GM18505 (cell line): Measurements from ENCODE around the gene GLTP.
"Not testable (repeated sequence)": the region's sequence is repeated elsewhere in the genome, so short reads cannot be mapped to it uniquely, and the experiment has no call there.

Experiments used
- ATAC-seq: cut with Tn5 transposase; IDR thresholded peaks from one replicate; pipeline ENCODE4 v1.9.1; 2021; ENCODE audit not compliant: unreplicated experiment
- POLR2A ChIP-seq: IDR thresholded peaks from 4 replicates; pipeline ENCODE4 v1.6.1; 2011; ENCODE audit warnings: borderline replicate concordance; ENCODE audit not compliant: insufficient read depth, insufficient read length; ENCODE audit errors: extremely low read depth

Gene GLTP

DNA sequence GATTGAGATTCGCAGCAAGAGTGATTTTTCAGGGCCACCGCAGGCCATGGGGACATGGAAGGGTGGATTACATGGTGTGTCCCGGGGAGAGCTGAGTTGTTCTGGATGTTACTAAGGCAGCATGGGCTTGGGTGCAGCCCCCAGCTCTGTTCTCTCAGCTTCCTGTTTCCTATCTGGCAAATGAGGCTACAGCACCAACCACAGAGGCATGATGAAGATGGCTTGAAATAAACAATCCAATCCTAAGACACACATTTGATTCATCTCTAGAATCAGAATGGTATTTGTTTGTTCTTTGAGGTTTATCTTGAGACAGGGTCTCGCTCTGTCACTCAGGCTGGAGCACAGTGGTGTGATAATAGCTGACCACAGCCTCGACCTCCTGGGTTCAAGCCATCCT, 21.6 kb downstream of the GLTP start:
- no peak for TF ChIP-seq POLR2A
- ATAC-seq: no peak

DNA sequence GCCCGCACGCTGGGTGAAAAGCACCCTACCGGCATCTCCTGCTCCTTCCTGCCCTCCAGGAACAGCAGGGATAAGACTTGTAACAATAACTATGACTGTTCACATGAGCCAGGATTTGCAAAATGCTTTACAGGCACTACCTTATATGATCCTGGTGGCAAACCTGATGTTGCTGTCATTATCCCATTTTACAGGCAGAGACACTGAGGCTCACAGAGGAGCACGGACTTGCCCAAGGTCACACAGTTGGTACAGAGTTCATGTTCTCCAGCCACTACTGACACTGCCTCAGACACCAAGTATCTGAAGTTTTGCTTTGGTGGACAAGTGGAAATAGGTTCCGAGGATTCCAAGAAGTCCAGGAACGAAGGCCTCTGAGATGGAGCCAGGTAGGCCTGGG, 22.6 kb downstream of the GLTP start:
- TF ChIP-seq POLR2A: no peak
- no peak for ATAC-seq

DNA sequence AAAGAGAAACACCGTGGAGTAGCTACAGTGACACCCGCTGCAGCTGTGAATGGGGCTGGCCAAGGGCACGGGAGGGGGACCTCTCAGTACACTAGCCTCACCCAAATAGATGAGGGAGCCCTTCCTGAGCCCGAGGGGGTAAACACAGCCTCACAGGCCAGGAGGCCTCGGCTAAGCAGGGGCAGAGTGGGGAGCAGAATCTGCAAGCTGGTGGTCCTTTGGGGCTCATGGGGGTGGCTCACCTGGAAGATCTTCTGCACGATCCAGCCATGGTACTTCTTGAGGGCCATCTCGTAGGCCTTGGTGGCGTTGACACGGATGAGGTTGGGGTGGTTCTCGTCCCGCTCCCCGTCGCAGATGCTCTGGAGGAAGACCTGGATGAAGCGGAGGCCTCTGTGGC, 25.0 kb downstream of the GLTP start:
- no peak for ATAC-seq

DNA sequence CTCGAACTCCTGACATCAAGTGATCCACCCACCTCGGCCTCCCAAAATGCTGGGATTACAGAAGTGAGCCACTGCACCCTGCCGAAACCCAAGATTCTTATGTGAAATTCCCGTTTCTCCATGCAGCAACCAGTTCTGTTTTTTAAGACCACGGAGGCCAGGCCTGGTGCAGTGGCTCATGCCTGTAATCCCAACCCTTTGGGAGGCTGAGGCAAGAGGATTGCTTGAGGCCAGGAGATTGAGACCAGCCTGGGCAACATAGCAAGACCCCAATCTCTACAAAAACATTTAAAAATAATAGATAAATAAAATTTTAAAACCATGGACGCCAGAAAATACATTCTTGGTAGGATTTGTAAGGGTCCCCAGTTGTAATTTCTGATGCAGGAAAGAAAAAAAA, 29.8 kb downstream of the GLTP start:
- not testable (repeated sequence) for ATAC-seq

More for the DNA sequence above, 25.0 kb downstream of the GLTP start:
- TF ChIP-seq POLR2A: no peak

DNA sequence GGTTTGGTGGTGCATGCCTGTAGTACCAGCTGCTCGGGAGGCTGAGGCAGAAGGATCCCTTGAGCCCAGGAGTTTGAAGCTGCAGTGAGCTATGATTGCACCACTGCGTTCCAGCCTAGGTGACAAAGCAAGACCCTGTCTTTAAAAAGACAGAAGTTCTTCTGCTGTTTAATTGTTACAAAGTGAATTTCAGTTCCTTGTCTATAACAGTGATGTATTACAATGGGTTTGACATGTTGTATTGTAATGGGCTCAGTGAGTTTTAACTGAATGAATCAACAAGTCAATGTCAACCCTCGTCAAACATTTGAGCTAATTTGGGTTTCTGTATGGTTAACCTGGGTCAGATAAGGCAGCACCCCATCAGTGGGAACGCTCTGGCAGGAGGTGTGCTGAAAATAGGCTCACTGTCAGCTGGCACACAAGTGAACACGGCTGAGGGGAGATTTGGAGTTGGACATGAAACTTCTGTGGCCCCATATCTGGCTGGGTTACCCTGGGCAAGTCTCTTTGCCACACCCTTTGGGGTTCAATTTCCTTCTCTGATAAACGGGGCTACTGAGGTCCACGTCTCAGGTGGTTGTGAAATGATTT, 33.1 kb downstream of the GLTP start:
- ATAC-seq: no peak
- TF ChIP-seq POLR2A: no peak

DNA sequence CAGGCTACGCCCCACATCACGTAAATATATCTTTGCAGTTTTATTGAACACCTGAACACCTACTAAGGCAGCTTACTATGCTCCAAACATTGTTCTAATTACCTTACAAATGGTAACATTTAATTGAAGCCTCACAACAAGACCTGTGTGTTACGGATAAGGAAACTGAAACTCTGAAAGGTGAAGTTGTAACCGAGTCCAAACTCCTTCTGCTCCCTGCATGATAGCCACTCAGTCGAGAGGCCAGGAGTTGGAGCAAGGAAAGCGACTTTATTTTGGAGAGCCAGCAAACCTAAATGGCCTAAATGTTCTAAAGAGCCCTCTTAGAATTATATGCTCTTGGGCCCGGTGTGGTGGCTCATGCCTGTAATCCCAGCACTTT, 34.5 kb downstream of the GLTP start:
- TF ChIP-seq POLR2A: no peak
- ATAC-seq: no peak

DNA sequence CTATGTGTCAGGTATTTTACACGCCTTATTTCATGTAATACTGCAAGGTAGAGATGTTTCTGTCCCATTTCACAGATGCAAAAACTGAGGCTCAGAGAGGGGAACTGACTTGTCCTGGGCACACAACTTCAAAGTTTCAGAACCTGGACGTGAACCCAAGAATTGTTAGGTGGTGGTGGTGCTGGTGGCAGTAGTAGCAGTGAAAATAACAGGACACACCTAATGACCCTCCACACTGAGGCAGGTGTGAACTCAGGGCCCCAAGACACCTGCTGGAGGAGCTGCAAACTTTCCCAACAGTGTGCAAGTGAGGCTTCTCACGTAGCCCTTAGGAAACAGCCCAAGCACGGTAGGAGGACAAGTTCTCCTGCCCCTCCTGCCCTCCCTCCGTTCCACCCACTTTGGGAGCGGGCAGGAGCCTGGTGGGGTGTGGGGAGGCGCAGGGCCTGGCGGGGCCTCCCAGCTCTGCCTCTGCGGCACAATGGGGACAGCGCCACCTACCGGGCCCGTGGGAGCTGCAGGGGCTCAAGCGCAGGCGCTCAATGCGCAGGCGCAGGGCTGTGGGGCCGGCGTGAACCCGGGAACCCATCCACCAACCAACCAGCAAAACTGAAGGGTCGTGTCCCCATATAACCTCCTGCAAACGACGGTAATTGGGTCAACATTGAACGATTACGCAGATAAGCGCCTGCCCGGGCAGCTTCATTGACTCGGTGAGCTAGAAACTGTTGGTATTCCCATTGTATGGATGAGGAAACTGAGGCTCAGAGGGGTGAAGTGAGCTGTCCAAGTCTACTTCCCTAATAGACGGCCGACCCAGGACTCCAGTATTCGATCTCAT, 35.1 kb downstream of the GLTP start:
- TF ChIP-seq POLR2A: no peak
- ATAC-seq: peak; percentile 87

DNA sequence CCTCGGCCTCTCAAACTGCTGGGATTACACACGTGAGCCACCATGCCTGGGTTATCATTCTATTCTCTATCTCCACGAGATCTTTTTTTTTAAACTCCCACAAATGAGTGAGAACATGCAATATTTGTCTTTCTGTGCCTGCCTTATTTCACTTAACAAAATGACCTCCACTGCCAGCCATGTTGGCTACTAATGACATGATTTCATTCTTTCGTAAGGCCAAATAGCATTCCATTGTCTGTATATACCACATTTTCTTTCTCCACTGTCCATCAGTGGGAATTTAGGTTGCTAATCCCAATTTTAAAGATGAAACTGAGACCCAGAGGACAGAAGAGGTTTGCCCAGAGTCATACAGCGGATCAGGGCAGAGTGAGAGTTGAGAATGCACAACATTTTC, 36.2 kb downstream of the GLTP start:
- no peak for ATAC-seq
- TF ChIP-seq POLR2A: no peak

DNA sequence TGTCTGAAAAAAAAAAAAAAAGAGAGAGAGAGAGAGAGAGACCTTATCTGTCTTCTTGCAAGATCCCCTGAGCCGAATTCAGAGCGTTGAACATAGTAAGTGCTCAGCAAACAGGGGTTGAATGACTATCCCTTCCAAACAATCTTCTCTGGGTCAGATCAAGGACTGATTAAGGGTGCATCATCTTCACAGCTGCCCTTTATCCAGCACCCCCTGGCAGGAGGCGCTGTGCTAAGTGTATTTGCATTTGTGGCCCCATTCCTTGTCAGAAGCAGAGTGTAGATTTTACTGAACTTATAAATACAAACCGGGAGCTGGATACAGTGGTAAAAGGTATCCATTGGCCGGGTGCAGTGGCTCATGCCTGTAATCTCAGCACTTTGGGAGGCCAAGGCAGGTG, 38.3 kb downstream of the GLTP start:
- no peak for TF ChIP-seq POLR2A
- ATAC-seq: no peak

DNA sequence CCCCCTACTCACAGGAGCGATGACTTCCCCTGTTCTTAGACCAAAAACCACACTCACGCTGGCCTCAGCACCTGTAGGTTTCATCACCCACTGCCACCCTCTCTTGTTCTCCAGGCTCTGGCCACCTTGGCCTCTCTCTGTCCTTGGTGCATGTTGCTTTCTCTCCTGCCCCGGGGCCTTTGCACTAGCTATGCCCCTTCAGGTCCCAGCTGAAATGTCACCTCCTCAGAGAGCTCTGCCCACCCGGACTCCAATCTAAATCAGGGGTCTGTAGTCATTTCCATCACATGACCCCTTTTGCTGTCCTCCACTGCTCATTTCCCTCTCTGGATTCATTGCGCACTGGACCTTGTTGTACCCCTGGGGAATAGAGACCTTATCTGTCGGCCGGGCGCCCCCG, 39.0 kb downstream of the GLTP start:
- ATAC-seq: no peak

DNA sequence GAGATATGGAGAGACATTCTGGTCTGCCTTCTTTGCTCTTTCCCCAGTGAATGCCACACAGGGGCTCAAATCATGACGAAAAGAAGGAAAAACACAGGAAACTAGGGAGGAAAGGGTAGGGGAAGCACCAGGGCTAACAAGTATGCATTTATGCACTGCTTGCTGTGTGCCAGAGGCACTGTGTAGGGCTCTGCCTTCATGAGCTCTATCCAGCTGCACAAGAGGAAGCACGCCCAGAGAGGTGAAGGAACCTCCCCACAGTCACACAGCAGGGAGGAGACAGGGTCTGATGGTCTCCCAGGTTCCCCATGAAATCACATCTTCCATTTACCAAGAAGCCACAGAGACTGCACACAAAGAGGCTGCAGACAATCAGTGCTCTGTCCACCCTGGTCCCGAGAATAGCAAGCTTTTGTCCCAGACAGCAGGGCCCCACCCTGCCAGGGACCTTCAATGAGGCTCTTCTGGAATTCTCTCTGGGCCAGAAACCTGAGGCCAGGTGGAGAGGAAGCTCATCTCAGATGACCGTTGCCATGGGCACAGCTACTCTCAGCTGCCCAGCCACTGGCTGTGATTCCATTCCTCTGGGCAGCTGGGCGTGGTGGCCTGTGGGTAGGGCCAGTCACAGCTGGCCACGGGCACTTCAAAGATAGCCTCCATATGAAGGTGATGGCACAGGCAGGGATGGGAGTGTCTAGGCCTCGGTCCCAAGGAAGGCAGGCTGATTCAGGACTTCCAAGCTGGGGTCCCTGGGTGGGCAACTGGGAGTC, 39.9 kb downstream of the GLTP start:
- no peak for ATAC-seq
- no peak for TF ChIP-seq POLR2A

More for the DNA sequence above, 39.0 kb downstream of the GLTP start:
- no peak for TF ChIP-seq POLR2A

DNA sequence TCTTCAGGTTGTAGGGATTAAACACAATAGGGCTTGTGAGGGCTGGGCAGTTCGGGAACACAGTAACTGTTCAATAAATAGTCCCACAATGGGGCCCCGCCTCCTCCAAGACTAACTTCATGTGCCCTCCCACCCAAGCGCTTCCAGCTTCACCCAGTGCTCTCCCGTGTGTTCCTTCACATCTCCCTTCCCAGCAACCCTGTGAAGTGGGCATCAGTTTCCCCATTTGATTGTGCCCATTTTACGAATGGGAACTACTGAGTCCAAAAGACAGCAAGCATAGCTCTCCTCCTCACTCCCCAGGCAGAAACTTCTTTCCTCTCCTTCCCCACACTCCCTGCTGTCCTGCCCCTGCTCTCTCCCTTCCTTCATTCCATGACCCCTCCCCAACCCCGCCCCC, 40.9 kb downstream of the GLTP start:
- no peak for TF ChIP-seq POLR2A
- no peak for ATAC-seq

DNA sequence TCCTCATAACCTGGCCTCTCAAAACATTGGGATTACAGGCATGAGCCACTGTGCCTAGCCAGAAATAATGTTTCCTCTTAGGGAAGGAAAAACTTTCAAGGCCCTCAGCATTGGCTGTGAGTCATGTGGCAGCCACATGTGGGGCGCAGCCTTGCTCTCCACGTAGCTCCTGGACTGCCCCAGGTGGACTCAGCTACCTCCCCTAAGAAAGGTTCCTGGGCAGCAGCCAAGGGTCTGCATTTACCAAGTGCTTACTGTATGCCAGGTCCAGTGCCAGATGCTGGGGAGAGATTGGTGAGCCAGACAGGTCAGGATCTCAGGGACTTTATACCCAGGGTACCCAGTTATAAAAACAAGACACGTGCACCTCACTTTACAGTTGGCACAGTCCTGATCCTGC, 43.4 kb downstream of the GLTP start:
- no peak for TF ChIP-seq POLR2A
- no peak for ATAC-seq

DNA sequence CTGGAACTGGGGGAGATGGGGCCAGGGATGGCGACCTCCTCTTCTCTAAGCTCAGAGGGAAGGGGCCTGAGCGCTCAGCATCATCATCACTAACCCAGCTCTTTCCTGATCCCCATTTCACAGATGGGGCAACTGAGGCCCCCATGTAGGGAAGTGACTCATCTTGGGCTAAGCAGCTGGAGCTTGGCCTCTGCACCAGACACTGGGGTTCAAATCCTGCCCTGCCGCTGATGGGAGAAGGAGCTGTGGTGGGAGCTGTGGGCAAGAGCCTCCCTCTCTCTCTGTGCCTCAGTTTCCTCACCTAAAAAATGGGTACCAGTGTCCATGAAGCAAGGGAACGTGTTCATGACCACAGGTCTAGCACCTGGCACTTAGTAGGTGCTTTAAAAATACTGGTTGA, 44.5 kb downstream of the GLTP start:
- TF ChIP-seq POLR2A: no peak
- ATAC-seq: no peak
